IgD-negative memory B cell (primary cell): ENCODE data around the gene STYXL1. TPM values are rescaled to one million over a fixed set of nuclear protein-coding genes. Genes with fewer than 3 reads are reported as not detected.

Experiments used
- H3K27ac Mint-ChIP-seq, 3 donors: one replicate each; pipeline ENCODE4 v1.8.0; 2020 to 2022; ENCODE audit warnings: mild to moderate bottlenecking in 3 of 3, mixed read lengths in 3 of 3, moderate library complexity in 1 of 3
- H3K27me3 Mint-ChIP-seq: one replicate; pipeline ENCODE4 v1.8.0; 2021; ENCODE audit warnings: mixed read lengths
- H3K36me3 Mint-ChIP-seq: one replicate; pipeline ENCODE4 v1.8.0; 2020; ENCODE audit warnings: mild to moderate bottlenecking, mixed read lengths
- H3K4me1 Mint-ChIP-seq, 3 donors: one replicate each; pipeline ENCODE4 v1.8.0; 2020 to 2022; ENCODE audit warnings: mixed read lengths in 3 of 3, mild to moderate bottlenecking in 1 of 3
- H3K4me3 Mint-ChIP-seq, 4 donors: one replicate each; pipeline ENCODE4 v1.8.0; 2020 to 2022; ENCODE audit warnings: mild to moderate bottlenecking in 4 of 4, mixed read lengths in 4 of 4, moderate library complexity in 3 of 4
- H3K9me3 Mint-ChIP-seq, 3 donors: one replicate each; pipeline ENCODE4 v1.8.0; 2020 to 2021; ENCODE audit warnings: mixed read lengths in 3 of 3, mild to moderate bottlenecking in 1 of 3
- polyA plus RNA-seq: library from polyadenylated mRNA; unstranded; fragments of 300-500 nt; fragmentation: Illumina TruSeq; gene quantifications from one replicate; pipeline ENCODE4 v1.2.3, GENCODE V29; 2021

The STYXL1 gene
- polyA plus RNA-seq, 1 donor from 2014 or later: 63.2 TPM

- no peak overlapping the region for H3K4me3 Mint-ChIP-seq
- H3K36me3 Mint-ChIP-seq: peaks cover 6% of the 10 kb centered on the region
- peaks cover 0 to 11% (median 10%) of the 10 kb centered on the region in 3 donors for H3K4me1 Mint-ChIP-seq
- H3K27me3 Mint-ChIP-seq: no peaks in the 10 kb centered on the region
- no peak overlapping the region for H3K27ac Mint-ChIP-seq
- H3K9me3 Mint-ChIP-seq: no peaks in the 10 kb centered on the region
These were observed 61.5 kb downstream of the STYXL1 start for GRCh38 chr7:75986147-75986781.

GRCh38 chr7:75985518-75986146, 62.2 kb downstream of the STYXL1 start:
- H3K36me3 Mint-ChIP-seq: peaks cover 6% of the 10 kb centered on the region
- H3K9me3 Mint-ChIP-seq: no peaks in the 10 kb centered on the region
- H3K27ac Mint-ChIP-seq: no peak overlapping the region
- H3K4me3 Mint-ChIP-seq: no peak overlapping the region
- no peaks in the 10 kb centered on the region for H3K27me3 Mint-ChIP-seq
- H3K4me1 Mint-ChIP-seq: peaks cover 0 to 11% (median 7%) of the 10 kb centered on the region in 3 donors

DNA sequence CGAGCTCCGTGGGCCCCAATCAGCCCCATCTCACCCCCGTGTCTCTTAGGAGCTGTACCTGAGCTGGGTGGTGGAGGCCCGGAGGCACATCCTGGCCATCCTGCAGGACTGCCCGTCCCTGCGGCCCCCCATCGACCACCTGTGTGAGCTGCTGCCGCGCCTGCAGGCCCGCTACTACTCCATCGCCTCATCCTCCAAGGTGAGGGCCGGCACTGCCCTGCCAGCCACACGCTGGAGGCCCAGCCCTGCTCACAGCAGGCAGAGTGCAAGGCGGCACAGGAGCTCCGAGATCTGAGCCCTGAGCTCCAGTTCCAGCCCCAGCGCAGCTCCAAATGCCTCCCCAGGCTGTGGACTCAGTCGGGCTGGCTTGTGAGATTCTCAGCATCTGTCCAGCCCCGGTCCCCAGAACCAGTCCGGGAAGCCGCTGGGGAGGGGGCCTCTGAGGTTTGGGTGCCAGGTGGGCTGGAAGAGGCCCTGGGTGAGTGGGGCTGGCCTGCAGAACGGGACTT, 62.7 kb downstream of the STYXL1 start:
- Mint-ChIP-seq H3K9me3 (no peaks in the 10 kb centered on the region), H3K4me1 (peaks cover 0 to 7% (median 2%) of the 10 kb centered on the region in 3 donors), H3K27ac (no peak overlapping the region), H3K27me3 (no peaks in the 10 kb centered on the region), H3K4me3 (no peak overlapping the region), H3K36me3 (peaks cover 3% of the 10 kb centered on the region)

- H3K4me1 Mint-ChIP-seq: peaks cover 0 to 2% (median 0%) of the 10 kb centered on the region in 3 donors
- no peak overlapping the region for H3K4me3 Mint-ChIP-seq
- no peaks in the 10 kb centered on the region for H3K9me3 Mint-ChIP-seq
- no peaks in the 10 kb centered on the region for H3K27me3 Mint-ChIP-seq
- peaks cover 6% of the 10 kb centered on the region for H3K36me3 Mint-ChIP-seq
- H3K27ac Mint-ChIP-seq: no peak overlapping the region
These were observed 63.4 kb downstream of the STYXL1 start for GRCh38 chr7:75984130-75985008.

DNA sequence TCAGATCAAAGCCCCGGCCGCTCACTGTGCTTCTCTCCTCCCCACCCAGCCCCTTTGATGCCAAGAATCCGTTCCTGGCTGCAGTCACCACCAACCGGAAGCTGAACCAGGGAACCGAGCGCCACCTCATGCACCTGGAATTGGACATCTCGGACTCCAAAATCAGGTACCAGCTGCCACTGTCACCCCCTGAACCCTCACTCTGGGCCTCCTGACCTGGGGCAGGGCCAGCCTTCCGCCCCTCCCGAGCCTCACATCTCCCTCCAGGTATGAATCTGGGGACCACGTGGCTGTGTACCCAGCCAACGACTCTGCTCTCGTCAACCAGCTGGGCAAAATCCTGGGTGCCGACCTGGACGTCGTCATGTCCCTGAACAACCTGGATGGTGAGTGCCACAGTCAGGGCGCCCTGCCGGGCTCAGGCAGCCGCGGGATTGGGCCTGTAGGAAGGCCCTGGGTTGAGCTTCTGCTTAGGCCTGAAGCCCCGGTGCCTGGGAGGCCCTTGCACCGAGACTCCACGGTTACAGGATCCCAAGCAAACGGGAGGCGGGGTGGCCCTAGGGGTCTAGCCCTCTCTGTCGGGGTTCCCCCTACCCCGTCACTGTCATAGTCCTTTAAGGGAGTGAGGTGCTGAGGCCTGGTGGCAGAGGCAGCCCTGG, 64.2 kb downstream of the STYXL1 start:
- Mint-ChIP-seq H3K27ac (no peak overlapping the region), H3K4me1 (peaks cover 0 to 2% (median 0%) of the 10 kb centered on the region in 3 donors), H3K36me3 (peaks cover 6% of the 10 kb centered on the region), H3K4me3 (peak overlapping the region in 1 of 4 donors; percentile 57), H3K27me3 (no peaks in the 10 kb centered on the region), H3K9me3 (no peaks in the 10 kb centered on the region)

DNA sequence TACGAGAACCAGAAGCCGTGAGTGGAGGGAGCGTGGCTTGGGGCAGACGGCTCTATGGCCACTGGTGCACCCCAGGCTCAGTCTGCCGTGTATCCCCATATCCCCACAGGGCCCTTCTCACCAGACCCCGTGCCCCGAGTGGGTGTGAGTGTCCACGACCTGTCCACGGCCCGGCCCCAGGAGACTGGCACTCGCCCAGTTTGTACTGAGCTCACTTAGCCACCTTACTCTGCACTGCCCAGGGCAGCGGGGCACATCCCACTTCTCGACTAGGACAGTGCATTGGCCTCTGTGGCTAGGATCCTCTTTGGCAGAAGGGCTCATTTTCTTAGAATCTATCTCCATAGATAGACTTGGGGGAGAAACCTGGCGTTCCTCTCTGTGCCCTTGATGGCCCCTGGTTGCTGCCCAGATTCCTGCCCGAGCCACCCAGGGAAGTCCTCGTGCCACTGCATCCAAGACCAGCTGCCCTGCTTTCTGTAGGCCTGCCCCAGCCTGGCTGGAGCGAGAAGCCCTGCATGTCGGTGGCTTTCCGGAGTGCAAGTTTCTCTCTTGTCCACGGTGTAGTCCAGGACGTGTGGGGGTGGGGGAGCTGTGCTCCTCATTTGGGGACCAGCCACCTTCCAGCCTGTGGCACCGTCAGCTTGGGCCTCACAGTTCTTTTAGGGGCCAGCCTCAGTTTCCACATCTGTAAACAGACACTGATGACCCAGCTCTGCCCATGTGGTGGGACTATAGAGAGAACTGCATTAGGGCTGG, 65.3 kb downstream of the STYXL1 start:
- H3K4me3 Mint-ChIP-seq: no peak overlapping the region
- H3K27ac Mint-ChIP-seq: no peak overlapping the region
- H3K9me3 Mint-ChIP-seq: no peaks in the 10 kb centered on the region
- peaks cover 6% of the 10 kb centered on the region for H3K36me3 Mint-ChIP-seq
- H3K4me1 Mint-ChIP-seq: peaks cover 0 to 2% (median 0%) of the 10 kb centered on the region in 3 donors
- no peaks in the 10 kb centered on the region for H3K27me3 Mint-ChIP-seq

GRCh38 chr7:75981453-75982305, 66.1 kb downstream of the STYXL1 start:
- H3K27me3 Mint-ChIP-seq: no peaks in the 10 kb centered on the region
- H3K36me3 Mint-ChIP-seq: peaks cover 4% of the 10 kb centered on the region
- H3K4me1 Mint-ChIP-seq: peaks cover 0 to under 1% (median 0%) of the 10 kb centered on the region in 3 donors
- no peaks in the 10 kb centered on the region for H3K9me3 Mint-ChIP-seq
- no peak overlapping the region for H3K27ac Mint-ChIP-seq
- no peak overlapping the region for H3K4me3 Mint-ChIP-seq

- H3K36me3 Mint-ChIP-seq: peaks cover 4% of the 10 kb centered on the region
- H3K4me3 Mint-ChIP-seq: no peak overlapping the region
- no peaks in the 10 kb centered on the region for H3K4me1 Mint-ChIP-seq
These were observed 66.7 kb downstream of the STYXL1 start for GRCh38 chr7:75981203-75981452.

GRCh38 chr7:75980430-75981202, 67.2 kb downstream of the STYXL1 start:
- no peaks in the 10 kb centered on the region for H3K4me1 Mint-ChIP-seq
- peaks cover 4% of the 10 kb centered on the region for H3K36me3 Mint-ChIP-seq
- H3K27ac Mint-ChIP-seq: no peak overlapping the region
- H3K9me3 Mint-ChIP-seq: no peaks in the 10 kb centered on the region
- H3K4me3 Mint-ChIP-seq: no peak overlapping the region
- no peaks in the 10 kb centered on the region for H3K27me3 Mint-ChIP-seq

More at GRCh38 chr7:75981203-75981452, 66.7 kb downstream of the STYXL1 start:
- Mint-ChIP-seq H3K27me3 (no peaks in the 10 kb centered on the region), H3K27ac (no peak overlapping the region), H3K9me3 (no peaks in the 10 kb centered on the region)

- Mint-ChIP-seq H3K27me3 (no peaks in the 10 kb centered on the region), H3K4me1 (no peaks in the 10 kb centered on the region), H3K27ac (no peak overlapping the region), H3K4me3 (no peak overlapping the region), H3K36me3 (peaks cover 5% of the 10 kb centered on the region), H3K9me3 (no peaks in the 10 kb centered on the region)
These were observed 67.9 kb downstream of the STYXL1 start for GRCh38 chr7:75979759-75980429.

DNA sequence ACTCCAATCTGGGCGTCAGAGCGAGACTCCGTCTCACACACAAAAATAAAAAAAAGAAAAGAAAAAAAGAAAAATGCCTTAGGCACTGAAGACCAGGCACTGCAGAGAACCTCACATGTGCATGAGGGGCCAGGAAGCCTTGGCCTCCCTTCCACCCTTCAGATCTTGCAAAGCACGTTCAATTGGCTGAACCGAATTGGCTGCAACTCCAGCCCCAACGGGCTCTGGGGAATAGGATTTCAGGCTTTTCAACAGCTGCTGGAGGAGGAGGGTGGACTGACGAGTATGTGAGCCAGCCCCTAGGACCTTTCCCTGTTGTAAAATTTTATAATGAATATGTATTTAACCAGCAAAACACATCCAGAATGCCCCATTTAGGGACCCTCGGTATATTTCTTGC, 70.1 kb downstream of the STYXL1 start:
- H3K36me3 Mint-ChIP-seq: peaks cover 7% of the 10 kb centered on the region
- H3K4me3 Mint-ChIP-seq: peak overlapping the region in 1 of 4 donors; percentile 9
- H3K27ac Mint-ChIP-seq: no peak overlapping the region
- H3K9me3 Mint-ChIP-seq: no peaks in the 10 kb centered on the region
- H3K4me1 Mint-ChIP-seq: no peaks in the 10 kb centered on the region
- H3K27me3 Mint-ChIP-seq: no peaks in the 10 kb centered on the region

DNA sequence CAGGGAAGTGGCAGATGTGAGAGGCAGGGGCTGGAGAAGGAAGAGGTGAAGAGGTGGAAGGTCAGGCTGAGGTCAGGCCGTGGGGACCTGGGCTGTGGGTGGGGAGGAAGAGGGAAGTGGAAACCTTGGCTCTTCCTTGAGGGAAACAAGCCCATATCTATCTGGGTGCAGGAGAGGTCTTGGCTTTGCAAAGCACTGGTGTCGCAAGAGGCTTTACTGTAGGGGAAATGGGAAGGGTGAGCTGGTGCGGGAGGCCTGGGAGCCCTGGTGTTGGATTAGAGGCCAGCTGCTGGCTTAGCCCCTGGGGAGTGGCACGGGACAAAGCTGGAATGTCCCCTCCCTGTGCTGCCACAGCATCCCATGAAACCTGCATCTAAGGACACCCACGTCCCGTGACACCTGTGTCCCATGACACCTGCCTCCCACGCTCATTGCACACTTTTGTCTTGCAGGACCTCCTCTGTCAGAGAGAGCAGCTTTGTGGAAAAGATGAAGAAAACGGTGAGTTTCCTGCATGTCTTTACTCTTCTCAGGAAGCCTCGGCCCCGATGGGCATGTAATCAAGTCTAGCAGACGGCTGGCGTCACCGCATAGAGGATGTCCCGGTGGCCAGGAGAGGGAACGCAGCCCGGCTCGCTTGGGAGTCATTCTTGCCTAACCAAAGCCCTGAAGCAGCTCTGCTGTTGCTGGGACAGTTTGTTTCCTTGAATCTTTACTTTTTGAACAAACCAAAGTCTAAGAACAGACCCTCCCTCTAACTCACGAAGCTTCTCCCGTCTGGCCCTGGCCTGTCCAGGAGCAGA, 75.6 kb downstream of the STYXL1 start:
- peaks cover 9% of the 10 kb centered on the region for H3K36me3 Mint-ChIP-seq
- no peaks in the 10 kb centered on the region for H3K27me3 Mint-ChIP-seq
- no peak overlapping the region for H3K27ac Mint-ChIP-seq
- H3K4me1 Mint-ChIP-seq: no peaks in the 10 kb centered on the region
- no peaks in the 10 kb centered on the region for H3K9me3 Mint-ChIP-seq
- H3K4me3 Mint-ChIP-seq: no peak overlapping the region
